RWPE1 (cell line): ENCODE data around the gene KLF3.

ENCODE experiments used
- CTCF ChIA-PET: fragments of 350-600 bp; sonication (Branson Sonifier 250); formaldehyde crosslinking; extraction: SDS; loops from one replicate; lab custom pipeline; 2021; lab: Yijun Ruan, JAX
- POLR2A ChIA-PET: fragments of 400-600 bp; formaldehyde crosslinking; extraction: SDS; loops from one replicate; lab custom pipeline; 2020; ENCODE audit warnings: antibody characterized with exemption; ENCODE audit not compliant: low non-redundant PET; lab: Yijun Ruan, JAX
- DNase-seq: peaks from one replicate; pipeline ENCODE4 v3.0.0; 2012; ENCODE audit warnings: low spot score
- H3K27ac ChIP-seq: fragments of 450-650 bp; 2 replicates; pipeline ENCODE4 v1.5.1; 2017
- CTCF ChIP-seq: fragments of 450-650 bp; conservative IDR thresholded peaks from 2 replicates; pipeline ENCODE4 v1.5.1; 2017; ENCODE audit warnings: low read depth, mild to moderate bottlenecking

KLF3 gene

DNA sequence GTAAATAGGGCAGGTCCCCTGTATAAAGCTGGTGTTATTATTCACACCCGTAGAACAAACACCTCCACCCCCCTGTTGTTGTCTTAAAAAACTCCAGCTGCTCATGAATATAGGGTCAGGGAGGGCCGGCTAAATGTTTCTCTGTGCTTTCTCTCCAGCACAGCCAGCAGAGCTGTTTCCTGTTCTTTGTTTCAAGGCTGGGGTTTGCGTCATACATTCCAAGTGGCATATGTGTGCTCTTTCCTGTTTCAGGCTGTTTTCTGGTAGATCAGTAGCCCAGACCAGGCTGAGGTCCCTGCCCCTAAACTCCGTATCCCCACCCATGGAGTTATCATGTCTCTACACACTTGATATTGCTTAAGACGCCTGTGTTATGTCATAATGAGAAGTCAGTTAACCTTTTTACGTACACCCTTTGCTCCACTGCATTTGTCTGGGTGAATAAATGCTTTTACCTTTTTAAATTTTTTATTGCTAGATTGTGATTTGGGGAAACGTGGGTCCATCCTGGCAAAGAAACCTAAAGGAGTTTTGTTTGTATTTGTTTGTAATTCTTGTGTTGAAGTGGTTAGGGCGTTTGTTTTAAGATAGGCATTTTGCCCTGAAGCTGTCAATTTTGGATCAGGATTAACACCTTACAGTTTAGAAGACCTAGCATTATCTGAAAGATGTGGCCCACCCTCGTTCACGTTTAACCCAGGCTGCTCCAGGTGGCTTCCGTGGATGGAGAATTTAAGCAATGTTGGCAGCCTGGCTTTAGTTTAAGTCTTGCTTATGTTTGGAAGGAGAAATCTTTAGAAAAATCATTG is 3.3 kb downstream of the KLF3 start:
- DNase-seq, result peak; percentile 95
- no peak for TF ChIP-seq CTCF
- peak overlapping the region; percentile 64 for H3K27ac ChIP-seq
- POLR2A ChIA-PET, result no interaction called here
- CTCF ChIA-PET, result interaction anchor here (0.5 to 0.9 kb wide), 4 partner anchors 27 to 488 kb away, joined by 3 to 5 read pairs (median 4); no protein-coding TSS in a partner anchor

DNA sequence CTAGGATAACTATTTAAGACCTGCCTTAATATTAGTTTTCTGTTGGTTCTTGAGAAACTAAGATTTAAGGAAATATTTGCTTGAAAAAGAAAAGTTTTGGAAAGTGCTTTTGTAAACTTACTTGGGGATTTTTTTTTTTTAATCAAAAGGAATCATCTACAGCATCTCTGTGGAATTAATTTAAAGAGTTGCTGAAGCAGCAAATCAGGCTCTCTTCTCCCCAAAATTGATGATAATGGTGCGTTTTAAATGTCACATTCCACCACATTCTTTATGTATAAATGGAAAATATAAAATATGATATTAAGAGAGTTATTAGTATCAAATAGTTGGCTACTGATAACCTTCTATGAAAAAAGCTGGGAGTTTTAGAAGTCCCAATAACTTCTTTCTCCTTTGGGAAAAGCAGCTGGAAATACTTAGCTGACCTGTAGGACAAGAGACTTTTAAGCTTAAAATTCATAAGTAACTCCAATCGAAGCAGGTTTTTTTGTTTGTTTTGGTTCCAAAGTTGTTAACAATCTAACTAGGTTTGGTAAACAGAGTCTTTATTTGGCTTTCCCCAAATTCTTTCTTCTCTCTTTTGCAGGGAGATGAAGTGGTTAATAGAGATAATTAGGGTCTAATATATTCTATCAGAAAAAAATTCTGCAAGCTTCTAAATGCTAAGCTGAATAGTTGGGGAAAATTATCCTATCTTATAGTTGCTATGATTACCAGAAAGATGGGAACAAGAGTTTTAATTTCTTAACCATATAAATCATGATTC is 4.4 kb downstream of the KLF3 start:
- POLR2A ChIA-PET, result no interaction called here
- CTCF ChIA-PET, result interaction anchor here (0.6 to 0.7 kb wide), 2 partner anchors 438 to 482 kb away, joined by 3 to 4 read pairs; no protein-coding TSS in a partner anchor
- TF ChIP-seq CTCF, result no peak
- H3K27ac ChIP-seq, result no peak overlapping the region
- no peak for DNase-seq

DNA sequence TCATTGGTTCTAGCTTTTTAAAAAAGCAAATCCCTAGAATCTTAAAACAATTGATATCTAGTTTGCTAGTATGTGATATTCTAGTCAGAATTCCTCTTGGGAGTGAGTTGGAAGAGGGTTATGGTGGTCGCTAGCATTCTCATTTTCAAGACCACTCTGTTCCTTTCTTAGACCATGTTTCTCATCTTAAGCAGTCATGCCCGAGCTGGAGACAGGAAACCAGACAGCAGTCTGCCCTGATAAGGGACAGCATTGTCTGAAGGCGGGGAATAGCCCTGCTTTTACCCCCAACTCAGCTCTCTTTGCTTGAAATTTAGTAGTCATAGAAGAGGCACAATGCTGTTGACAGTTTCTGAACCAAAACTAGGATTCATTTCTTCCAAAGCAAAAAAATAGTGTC is 5.2 kb downstream of the KLF3 start:
- no peak for DNase-seq
- peak overlapping the region; percentile 100 for H3K27ac ChIP-seq
- TF ChIP-seq CTCF, result no peak
- ChIA-PET CTCF (interaction anchor here (0.6 kb wide), 1 partner anchor 439 kb away, joined by 3 read pairs; no protein-coding TSS in a partner anchor), POLR2A (no interaction called here)

GRCh38 chr4:38670109-38670901 is 6.3 kb downstream of the KLF3 start:
- DNase-seq, result no peak
- no peak for TF ChIP-seq CTCF
- peak overlapping the region; percentile 100 for H3K27ac ChIP-seq
- ChIA-PET CTCF (interaction anchor here (1.1 kb wide), 1 partner anchor 491 kb away, joined by 6 read pairs; no protein-coding TSS in a partner anchor), POLR2A (no interaction called here)

DNA sequence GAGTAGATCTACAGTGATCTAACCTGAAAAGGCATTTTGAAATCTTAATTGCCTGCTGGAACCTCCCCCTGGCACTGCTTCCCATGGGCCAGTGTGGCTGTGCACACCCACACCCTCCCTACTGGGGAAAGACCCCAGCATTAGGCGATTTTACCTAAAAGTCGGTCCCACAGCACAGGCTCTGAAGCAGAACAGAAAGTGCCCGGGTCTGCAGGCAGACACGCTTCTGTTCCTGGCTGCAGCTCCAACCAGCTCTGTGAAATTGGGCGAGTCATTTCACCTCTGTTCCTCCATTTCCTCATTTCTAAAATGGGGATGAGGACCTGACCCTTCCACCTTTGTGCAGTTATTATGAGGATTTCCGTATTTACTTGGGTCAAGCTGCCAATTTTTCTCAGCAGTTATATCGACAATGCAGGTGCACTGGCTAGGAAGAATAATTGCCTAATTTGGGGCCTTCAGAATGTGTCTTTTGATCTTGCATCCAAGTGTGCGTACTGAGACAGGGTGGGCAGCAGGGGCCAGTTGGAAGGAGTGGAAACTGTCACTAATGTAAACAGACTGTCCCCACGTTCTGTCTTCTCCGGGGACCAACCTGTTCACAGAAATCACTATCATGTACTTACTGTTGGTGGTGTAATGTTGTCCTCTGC is 7.1 kb downstream of the KLF3 start:
- H3K27ac ChIP-seq, result peak overlapping the region; percentile 100
- no peak for DNase-seq
- POLR2A ChIA-PET, result no interaction called here
- no peak for TF ChIP-seq CTCF
- CTCF ChIA-PET, result interaction anchor here (1.1 kb wide), 1 partner anchor 491 kb away, joined by 6 read pairs; no protein-coding TSS in a partner anchor
